ENCODE results near the gene TRIML2. TPM values are rescaled to one million over a fixed set of nuclear protein-coding genes. Genes with fewer than 3 reads are reported as not detected.

The TRIML2 gene
- polyA plus RNA-seq, 1 donor from 2014 or later, result not detected

- Histone ChIP-seq H3K4me3 (ENCODE audit: low read length) (no peak within 1 kb of the TSS), H3K9me3 (ENCODE audit: low read length) (no peaks in the 10 kb centered on the region), H3K36me3 (ENCODE audit: insufficient read depth, low read length) (no peaks in the 10 kb centered on the region), H3K9ac (ENCODE audit: low read length) (no peak within 1 kb of the TSS), H2AFZ (ENCODE audit: low read depth, low read length) (no peak within 1 kb of the TSS), H4K20me1 (ENCODE audit: insufficient read depth) (no peaks in the 10 kb centered on the region), H3K27ac (ENCODE audit: low read length) (no peak within 1 kb of the TSS), H3K4me2 (ENCODE audit: low read length) (no peak within 1 kb of the TSS), H3K27me3 (ENCODE audit: insufficient read depth, low read depth, low read length) (no peaks in the 10 kb centered on the region), H3K9me2 (ENCODE audit: insufficient read depth, low read length) (no peaks in the 10 kb centered on the region), H3F3A (ENCODE audit: insufficient read depth, low read length, poor library complexity, severe bottlenecking) (no peaks in the 10 kb centered on the region), H3K79me2 (replicated peaks; ENCODE audit: insufficient read depth, low read length) (no peaks in the 10 kb centered on the region)
- TF ChIP-seq POLR2AphosphoS5 (IDR thresholded peaks at IDR 0.05) (no peak), REST (IDR thresholded peaks at IDR 0.05; ENCODE audit: borderline replicate concordance) (no peak)
Measured at GRCh38 chr4:188139141-188139540, 29.7 kb upstream of the TRIML2 start, which contains the start of gene TRIML1. Gene TRIML1, plus strand, starts transcription at chr4:188139441. Its CDS starts 118 bp downstream, at chr4:188139559.

GRCh38 chr4:188138227-188138626, 28.8 kb upstream of the TRIML2 start:
- Histone ChIP-seq H3K36me3 (ENCODE audit: insufficient read depth, low read length) (no peaks in the 10 kb centered on the region), H2AFZ (ENCODE audit: low read depth, low read length) (no peak overlapping the region)

GRCh38 chr4:188132232-188132631, 22.8 kb upstream of the TRIML2 start:
- Histone ChIP-seq H4K20me1 (ENCODE audit: insufficient read depth) (no peaks in the 10 kb centered on the region), H3K36me3 (ENCODE audit: insufficient read depth, low read length) (no peaks in the 10 kb centered on the region), H3K9me2 (ENCODE audit: insufficient read depth, low read length) (no peaks in the 10 kb centered on the region), H3K9me3 (ENCODE audit: low read length) (no peaks in the 10 kb centered on the region), H3K79me2 (replicated peaks; ENCODE audit: insufficient read depth, low read length) (no peaks in the 10 kb centered on the region), H3K27ac (ENCODE audit: low read length) (no peak overlapping the region), H3K4me3 (ENCODE audit: low read length) (no peak overlapping the region), H3K9ac (ENCODE audit: low read length) (no peak overlapping the region), H3F3A (ENCODE audit: insufficient read depth, low read length, poor library complexity, severe bottlenecking) (no peaks in the 10 kb centered on the region), H3K4me2 (ENCODE audit: low read length) (no peak overlapping the region), H2AFZ (ENCODE audit: low read depth, low read length) (no peak overlapping the region), H3K27me3 (ENCODE audit: insufficient read depth, low read depth, low read length) (no peaks in the 10 kb centered on the region)
- no peak for TF ChIP-seq RAD21 (conservative IDR thresholded peaks at IDR 0.05)
- TF ChIP-seq MXI1 (conservative IDR thresholded peaks at IDR 0.05; ENCODE audit: poor library complexity, severe bottlenecking), result no peak
- TF ChIP-seq POLR2AphosphoS5 (IDR thresholded peaks at IDR 0.05), result no peak
- TF ChIP-seq TAF1 (IDR thresholded peaks at IDR 0.05; ENCODE audit: low read depth), result no peak
- TF ChIP-seq REST (IDR thresholded peaks at IDR 0.05; ENCODE audit: borderline replicate concordance), result no peak
- no peak for TF ChIP-seq EZH2 (IDR thresholded peaks at IDR 0.05; ENCODE audit: borderline replicate concordance, insufficient read depth, low read length, poor library complexity, severe bottlenecking)
- no peak for TF ChIP-seq CTCF (IDR thresholded peaks at IDR 0.05; ENCODE audit: poor library complexity, severe bottlenecking)

More at GRCh38 chr4:188138227-188138626, 28.8 kb upstream of the TRIML2 start:
- Histone ChIP-seq H3K4me2 (ENCODE audit: low read length) (no peak overlapping the region), H4K20me1 (ENCODE audit: insufficient read depth) (no peaks in the 10 kb centered on the region), H3K9me3 (ENCODE audit: low read length) (no peaks in the 10 kb centered on the region), H3K27me3 (ENCODE audit: insufficient read depth, low read depth, low read length) (no peaks in the 10 kb centered on the region), H3K79me2 (replicated peaks; ENCODE audit: insufficient read depth, low read length) (no peaks in the 10 kb centered on the region), H3K27ac (ENCODE audit: low read length) (no peak overlapping the region), H3K9me2 (ENCODE audit: insufficient read depth, low read length) (no peaks in the 10 kb centered on the region), H3K4me3 (ENCODE audit: low read length) (no peak overlapping the region), H3F3A (ENCODE audit: insufficient read depth, low read length, poor library complexity, severe bottlenecking) (no peaks in the 10 kb centered on the region), H3K9ac (ENCODE audit: low read length) (no peak overlapping the region)
- TF ChIP-seq TAF1 (IDR thresholded peaks at IDR 0.05; ENCODE audit: low read depth), result no peak
- TF ChIP-seq CTCF (IDR thresholded peaks at IDR 0.05; ENCODE audit: poor library complexity, severe bottlenecking), result no peak
- no peak for TF ChIP-seq MXI1 (conservative IDR thresholded peaks at IDR 0.05; ENCODE audit: poor library complexity, severe bottlenecking)
- TF ChIP-seq EZH2 (IDR thresholded peaks at IDR 0.05; ENCODE audit: borderline replicate concordance, insufficient read depth, low read length, poor library complexity, severe bottlenecking), result no peak
- no peak for TF ChIP-seq POLR2AphosphoS5 (IDR thresholded peaks at IDR 0.05)

Measured in neural cell (in vitro differentiated cells).